HEK293T (cell line): ENCODE measurements around the gene TMUB2.
"Not testable (repeated sequence)": the region's sequence is repeated elsewhere in the genome, so short reads cannot be mapped to it uniquely, and the experiment has no call there.

Source experiments
- CTCF ChIA-PET: fragments of 350-600 bp; formaldehyde crosslinking; extraction: SDS; loops from one replicate; lab custom pipeline; 2021; ENCODE audit warnings: antibody characterized with exemption, inconsistent platforms; lab: Yijun Ruan, JAX
- POLR2A ChIA-PET: fragments of 350-600 bp; formaldehyde crosslinking; extraction: SDS; loops from one replicate; lab custom pipeline; 2020; ENCODE audit warnings: antibody characterized with exemption, inconsistent platforms; lab: Yijun Ruan, JAX
- DNase-seq: peaks from one replicate; pipeline ENCODE4 v3.0.0; 2012; ENCODE audit warnings: mixed read lengths; ENCODE audit errors: extremely low spot score
- ARNT ChIP-seq: fragments of 450-650 bp; IDR thresholded peaks from 2 replicates; pipeline ENCODE4 v1.6.1; 2017; ENCODE audit warnings: mild to moderate bottlenecking
- BHLHE40 ChIP-seq: fragments of 450-650 bp; IDR thresholded peaks from 2 replicates; pipeline ENCODE4 v1.6.1; 2016; ENCODE audit warnings: mild to moderate bottlenecking, moderate library complexity, borderline replicate concordance
- CTBP1 ChIP-seq: fragments of 450-650 bp; IDR thresholded peaks from 2 replicates; pipeline ENCODE4 v1.6.1; 2016; ENCODE audit warnings: borderline replicate concordance
- ELF4 ChIP-seq: fragments of 450-650 bp; IDR thresholded peaks from 2 replicates; pipeline ENCODE4 v1.6.1; 2017; ENCODE audit warnings: antibody characterized with exemption
- FOXA1 ChIP-seq: fragments of 450-650 bp; IDR thresholded peaks from 2 replicates; pipeline ENCODE4 v1.6.1; 2016; ENCODE audit warnings: mild to moderate bottlenecking
- FOXK2 ChIP-seq: fragments of 450-650 bp; IDR thresholded peaks from 2 replicates; pipeline ENCODE4 v1.6.1; 2016; ENCODE audit warnings: mild to moderate bottlenecking
- FOXM1 ChIP-seq: fragments of 450-650 bp; IDR thresholded peaks from 2 replicates; pipeline ENCODE4 v1.6.1; 2017; ENCODE audit warnings: mild to moderate bottlenecking, borderline replicate concordance
- HDGF ChIP-seq: fragments of 450-650 bp; IDR thresholded peaks from 2 replicates; pipeline ENCODE4 v1.6.1; 2017; ENCODE audit warnings: antibody characterized with exemption, borderline replicate concordance
- L3MBTL2 ChIP-seq: fragments of 450-650 bp; conservative IDR thresholded peaks from 2 replicates; pipeline ENCODE4 v1.6.1; 2016; ENCODE audit warnings: mild to moderate bottlenecking
- LEF1 ChIP-seq: fragments of 450-650 bp; IDR thresholded peaks from 2 replicates; pipeline ENCODE4 v1.6.1; 2017; ENCODE audit warnings: mild to moderate bottlenecking, borderline replicate concordance
- NFRKB ChIP-seq: fragments of 450-650 bp; IDR thresholded peaks from 2 replicates; pipeline ENCODE4 v1.6.1; 2016; ENCODE audit warnings: mild to moderate bottlenecking, moderate library complexity
- SP1 ChIP-seq: fragments of 450-650 bp; IDR thresholded peaks from 2 replicates; pipeline ENCODE4 v1.6.1; 2017
- SUZ12 ChIP-seq: fragments of 450-650 bp; IDR thresholded peaks from 2 replicates; pipeline ENCODE4 v1.6.1; 2016; ENCODE audit warnings: mild to moderate bottlenecking
- TARDBP ChIP-seq: fragments of 450-650 bp; IDR thresholded peaks from 2 replicates; pipeline ENCODE4 v1.6.1; 2016
- ZNF384 ChIP-seq: fragments of 450-650 bp; IDR thresholded peaks from 2 replicates; pipeline ENCODE4 v1.6.1; 2016
- TF ChIP-seq, protein P1 (sequence below): fragments of 450-650 bp; IDR thresholded peaks from 2 replicates; pipeline ENCODE4 v1.6.1; 2016

Gene TMUB2

DNA sequence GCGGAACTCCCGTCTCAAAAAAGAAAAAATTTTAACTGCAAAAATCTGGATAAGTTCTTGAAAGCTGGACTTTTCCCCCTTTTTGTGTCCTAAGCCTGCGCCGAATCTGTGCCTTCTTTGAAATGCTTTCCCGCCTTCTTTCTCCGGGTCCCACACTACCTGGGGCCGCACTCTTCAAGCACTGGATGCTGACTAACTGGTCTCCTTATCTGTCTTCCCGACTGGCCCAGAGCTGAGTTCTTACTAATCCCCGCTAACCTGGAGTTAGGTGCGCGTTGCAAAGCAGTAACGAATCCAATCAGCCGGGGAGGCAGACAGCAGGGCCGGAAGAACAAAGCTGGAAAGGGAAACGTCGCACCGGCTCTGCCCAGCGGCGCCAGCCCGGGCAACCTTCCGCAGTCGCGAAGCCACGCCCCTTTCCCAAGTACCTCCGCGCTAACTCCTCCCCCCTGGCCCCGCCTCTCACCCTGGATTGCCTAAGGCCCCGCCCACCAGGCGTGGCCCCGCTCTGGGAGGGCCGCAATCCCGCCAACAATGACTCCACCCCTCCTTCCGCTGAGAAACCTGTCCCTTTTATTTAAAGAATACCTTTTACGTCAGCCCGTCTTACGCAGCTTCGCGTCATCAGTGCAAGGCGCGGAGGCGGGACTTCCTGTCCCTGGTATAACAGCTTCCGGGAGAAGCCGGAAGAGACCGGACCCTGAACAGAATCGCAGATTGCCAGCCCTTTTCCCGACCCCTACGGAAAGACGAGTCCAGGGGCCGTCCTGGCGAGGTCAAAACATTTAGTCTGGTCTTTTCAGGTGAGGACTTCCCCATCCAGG lies at the start of gene TMUB2:
Gene TMUB2, plus strand, starts transcription at position 666 of the 824 bp plus-strand sequence. CDS start 737 bp downstream, outside the sequence.
- peak; percentile 100 for DNase-seq
- ChIA-PET POLR2A (interaction anchor here (0.5 to 2.8 kb wide), 26 partner anchors 8 to 248 kb away, joined by 3 to 31 read pairs (median 4); partner anchors contain the start of genes ASB16, ATXN7L3, G6PC3 and GRN), CTCF (interaction anchor here (0.7 to 1.4 kb wide), 5 partner anchors 18 to 145 kb away, joined by 3 to 7 read pairs (median 4); no protein-coding TSS in a partner anchor)
- TF ChIP-seq HDGF = no peak
- no peak for TF ChIP-seq CTBP1
- no peak for TF ChIP-seq SUZ12
- peak; percentile 91 for TF ChIP-seq TARDBP
- peak; percentile 78; the same call in 1 of the 2 replicates for TF ChIP-seq ELF4
- TF ChIP-seq NFRKB = no peak
- TF ChIP-seq L3MBTL2 = no peak; the same call in 1 of the 2 replicates
- no peak for TF ChIP-seq FOXM1
- no peak for TF ChIP-seq ARNT
- TF ChIP-seq BHLHE40 = no peak
- TF ChIP-seq FOXK2 = no peak
- TF ChIP-seq, protein P1, sequence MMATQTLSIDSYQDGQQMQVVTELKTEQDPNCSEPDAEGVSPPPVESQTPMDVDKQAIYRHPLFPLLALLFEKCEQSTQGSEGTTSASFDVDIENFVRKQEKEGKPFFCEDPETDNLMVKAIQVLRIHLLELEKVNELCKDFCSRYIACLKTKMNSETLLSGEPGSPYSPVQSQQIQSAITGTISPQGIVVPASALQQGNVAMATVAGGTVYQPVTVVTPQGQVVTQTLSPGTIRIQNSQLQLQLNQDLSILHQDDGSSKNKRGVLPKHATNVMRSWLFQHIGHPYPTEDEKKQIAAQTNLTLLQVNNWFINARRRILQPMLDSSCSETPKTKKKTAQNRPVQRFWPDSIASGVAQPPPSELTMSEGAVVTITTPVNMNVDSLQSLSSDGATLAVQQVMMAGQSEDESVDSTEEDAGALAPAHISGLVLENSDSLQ = peak; percentile 82

DNA sequence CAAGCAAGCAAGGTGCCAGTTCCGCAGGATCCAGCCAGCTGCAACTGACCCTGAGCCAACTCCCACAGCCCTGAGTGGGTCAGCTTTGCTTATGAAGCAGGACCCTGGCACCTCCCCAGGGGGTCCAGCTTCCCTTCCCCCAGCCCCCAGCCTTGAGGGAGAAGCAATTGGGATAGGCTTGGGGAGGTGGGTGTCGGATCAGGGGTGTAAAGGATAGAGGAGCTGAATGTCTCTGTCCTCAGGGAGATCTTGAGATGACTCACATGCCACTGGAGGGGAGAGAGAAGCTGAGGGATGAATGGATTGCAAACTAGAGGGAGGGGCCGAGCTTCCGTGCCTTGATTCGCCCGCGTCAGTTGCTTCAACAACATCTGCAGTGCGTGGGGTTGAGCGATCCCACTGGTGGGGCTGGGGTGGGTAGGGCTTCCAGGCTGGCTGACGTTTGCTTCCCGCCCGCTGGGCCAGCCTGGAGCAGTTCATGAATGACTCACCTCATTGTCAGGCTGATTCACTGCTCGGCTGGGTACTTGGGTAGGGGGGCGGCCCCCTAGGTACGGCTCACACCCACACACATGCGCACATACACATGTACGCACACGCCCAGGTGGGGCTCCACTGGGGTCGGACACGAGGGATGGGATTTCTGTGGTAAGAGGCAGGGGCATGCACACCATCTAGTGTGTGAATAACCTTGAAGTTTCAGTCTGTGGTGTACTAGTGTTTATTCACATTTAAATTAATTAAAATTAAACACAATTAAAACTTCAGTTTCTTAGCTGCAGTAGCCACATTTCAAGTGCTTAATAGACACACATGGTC lies 48.7 kb upstream of the TMUB2 start:
- ChIA-PET CTCF (interaction anchor here (0.6 to 1.6 kb wide), 5 partner anchors 13 to 116 kb away, joined by 3 to 6 read pairs (median 3); partner anchors contain the start of gene HDAC5), POLR2A (interaction anchor here (0.9 to 2.6 kb wide), 9 partner anchors 11 to 359 kb away, joined by 3 to 16 read pairs (median 5); partner anchors contain the start of genes ATXN7L3, DUSP3, HDAC5 and LSM12)
- peak; percentile 78 for DNase-seq

DNA sequence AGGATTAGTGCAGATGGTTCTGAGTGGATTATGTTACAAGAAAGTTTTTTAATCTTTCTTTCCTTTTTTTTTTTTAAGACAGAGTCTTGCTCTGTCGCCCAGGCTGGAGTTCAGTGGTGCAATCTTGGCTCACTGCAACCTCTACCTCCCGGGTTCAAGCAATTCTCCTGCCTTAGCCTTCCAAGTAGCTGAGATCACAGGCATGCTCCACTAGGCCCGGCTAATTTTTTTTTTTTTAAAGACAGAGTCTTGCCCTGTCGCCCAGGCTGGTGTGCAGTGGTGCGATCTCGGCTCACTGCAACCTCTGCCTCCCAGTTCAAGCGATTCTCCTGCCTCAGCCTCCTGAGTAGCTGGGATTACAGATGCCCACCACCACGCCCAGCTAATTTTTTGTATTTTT lies 42.9 kb upstream of the TMUB2 start:
- DNase-seq, POLR2A ChIA-PET: not testable (repeated sequence)
- CTCF ChIA-PET = interaction anchor here (0.5 kb wide), 1 partner anchor 38 kb away, joined by 3 read pairs; no protein-coding TSS in a partner anchor

More for the DNA sequence above, 48.7 kb upstream of the TMUB2 start:
- TF ChIP-seq SP1 (no peak), ARNT (no peak), L3MBTL2 (peak; percentile 72), FOXM1 (no peak; the same call in 1 of the 2 replicates)
- TF ChIP-seq, protein P1 = peak; percentile 68; the same call in 1 of the 2 replicates

DNA sequence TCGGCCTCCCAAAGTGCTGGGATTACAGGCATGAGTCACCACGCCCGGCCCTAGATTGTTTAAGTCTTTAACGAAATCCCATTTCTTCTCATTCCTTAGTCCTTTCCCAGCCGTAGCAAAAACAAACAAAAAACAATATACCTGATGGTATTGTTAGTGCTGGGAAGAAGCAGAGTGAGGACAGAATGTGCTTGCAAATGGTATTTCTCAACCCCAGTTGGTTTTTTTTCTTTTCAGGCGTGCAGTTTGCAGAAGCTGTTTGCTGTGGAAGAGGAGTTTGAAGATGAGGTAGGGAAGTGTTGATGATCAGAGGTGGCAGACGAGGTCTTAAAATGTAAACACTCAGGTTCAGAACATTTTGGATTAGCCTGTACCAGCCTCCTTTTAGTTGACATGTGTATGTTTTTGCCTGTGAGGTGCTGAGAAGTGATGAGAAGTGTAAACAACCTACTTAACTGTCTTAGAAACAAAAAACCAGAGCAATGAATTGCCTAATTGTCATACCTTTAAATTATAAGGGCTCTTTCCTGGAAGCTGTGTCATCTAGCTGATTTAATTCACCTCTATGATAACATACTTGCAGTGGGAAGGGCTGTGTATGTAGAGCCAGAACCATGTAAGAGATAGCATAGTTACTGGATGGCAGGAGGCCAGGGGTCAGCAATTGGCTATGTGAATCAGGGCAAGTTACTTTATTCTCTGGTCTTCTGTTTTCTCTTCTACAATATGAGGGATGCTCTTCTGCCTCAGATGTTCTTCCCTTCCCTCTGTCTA lies 41.6 kb upstream of the TMUB2 start:
- ChIA-PET CTCF (interaction anchor here (0.6 kb wide), 2 partner anchors 90 to 1549 kb away, joined by 3 to 4 read pairs; no protein-coding TSS in a partner anchor), POLR2A (no interaction called here)
- TF ChIP-seq L3MBTL2 (no peak), CTBP1 (no peak), FOXK2 (no peak), NFRKB (no peak), SP1 (no peak), FOXA1 (no peak), LEF1 (no peak), HDGF (no peak), ELF4 (no peak), FOXM1 (no peak), ZNF384 (no peak), ARNT (no peak), TARDBP (no peak), SUZ12 (no peak)
- TF ChIP-seq, protein P1 = no peak
- no peak for DNase-seq

DNA sequence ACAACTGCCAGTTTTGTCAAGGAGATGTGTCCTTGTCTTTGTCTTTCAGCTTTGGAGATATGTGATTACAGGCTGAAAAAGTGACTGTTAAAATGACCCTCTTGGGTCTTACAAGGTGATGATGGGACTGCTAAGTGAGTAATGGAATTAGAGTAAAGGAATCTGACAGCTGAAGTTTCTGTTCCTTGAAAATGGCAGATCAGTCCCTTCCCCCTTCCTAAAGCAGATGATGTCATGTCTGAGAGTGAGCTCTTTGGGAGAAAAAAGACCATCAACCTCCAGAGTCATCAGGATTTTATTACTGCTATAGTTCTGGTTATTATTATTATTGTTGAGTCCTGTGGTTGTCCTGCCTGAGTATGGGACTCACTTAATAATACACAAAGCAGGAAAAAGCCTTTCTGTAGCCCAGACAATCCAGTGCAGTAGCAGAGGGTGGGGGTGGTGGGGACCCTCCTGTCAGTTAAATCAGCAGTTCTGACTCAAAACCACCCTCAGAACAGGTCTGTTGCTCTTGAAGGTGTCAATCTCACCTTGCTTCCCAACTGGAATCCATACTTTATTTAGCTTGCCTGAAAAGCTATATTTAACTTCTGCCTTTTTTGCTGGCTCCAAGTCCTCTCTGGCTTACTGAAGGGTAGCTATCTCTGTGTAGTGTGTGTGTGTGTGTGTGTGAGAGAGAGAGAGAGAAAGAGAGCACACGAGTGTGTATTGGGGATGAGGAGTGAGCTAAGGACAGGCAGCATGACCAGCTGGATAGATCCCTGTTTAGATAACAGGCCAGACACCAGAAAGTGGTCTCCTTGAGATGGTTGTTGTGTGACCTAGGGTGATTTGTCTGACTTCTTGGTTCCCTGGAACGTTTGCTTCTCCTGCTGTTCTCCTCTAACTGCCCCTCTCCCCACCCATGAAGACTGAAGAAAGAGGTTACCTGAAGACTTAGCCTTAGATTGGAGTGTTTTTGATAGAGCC lies 40.1 kb upstream of the TMUB2 start:
- ChIA-PET CTCF (interaction anchor here (0.7 kb wide), 2 partner anchors 164 to 218 kb away, joined by 3 to 4 read pairs; no protein-coding TSS in a partner anchor), POLR2A (interaction anchor here (1.0 kb wide), 1 partner anchor 132 kb away, joined by 3 read pairs; the partner anchor contains the start of gene TMEM101)
- no peak for TF ChIP-seq BHLHE40
- TF ChIP-seq L3MBTL2 = no peak
- TF ChIP-seq SUZ12 = no peak
- no peak for TF ChIP-seq FOXA1
- no peak for TF ChIP-seq ELF4
- no peak for TF ChIP-seq NFRKB
- TF ChIP-seq LEF1 = no peak
- no peak for TF ChIP-seq TARDBP
- TF ChIP-seq SP1 = no peak
- TF ChIP-seq, protein P1 = no peak
- no peak for TF ChIP-seq FOXK2
- TF ChIP-seq CTBP1 = no peak
- TF ChIP-seq ZNF384 = no peak
- TF ChIP-seq ARNT = no peak
- no peak for TF ChIP-seq HDGF
- no peak for TF ChIP-seq FOXM1
- no peak for DNase-seq
